Measurements from ENCODE around the gene ARCN1.
"Not testable (repeated sequence)": the region's sequence is repeated elsewhere in the genome, so short reads cannot be mapped to it uniquely, and the experiment has no call there.

Gene ARCN1

GRCh38 chr11:118605116-118605867 is 33.1 kb downstream of the ARCN1 start:
- no peak for DNase-seq (ENCODE audit: low read depth in 3 of 3, low spot score in 1 of 3)

GRCh38 chr11:118606157-118606843 is 34.1 kb downstream of the ARCN1 start:
- no peak for DNase-seq (ENCODE audit: low read depth in 3 of 3, low spot score in 1 of 3)

- no peak for DNase-seq (ENCODE audit: low read depth in 3 of 3, low spot score in 1 of 3)
These were observed 34.6 kb downstream of the ARCN1 start for GRCh38 chr11:118606844-118607228.

- peak in 1 of 3 donors; percentile 27 for DNase-seq (ENCODE audit: low read depth in 3 of 3, low spot score in 1 of 3)
These were observed 35.5 kb downstream of the ARCN1 start, which contains the start of gene PHLDB1 for GRCh38 chr11:118607401-118608359. PHLDB1 (plus strand) TSS chr11:118607615; CDS start chr11:118613837, 6,222 bp downstream.

GRCh38 chr11:118608360-118609227 is 36.4 kb downstream of the ARCN1 start:
- peak; percentile 63 to 85 (median 74) for DNase-seq (ENCODE audit: low read depth in 3 of 3, low spot score in 1 of 3)

GRCh38 chr11:118609380-118610224 is 37.4 kb downstream of the ARCN1 start:
- DNase-seq (ENCODE audit: low read depth in 3 of 3, low spot score in 1 of 3): peak in 1 of 3 donors; percentile 19

- peak in 1 of 3 donors; percentile 11 for DNase-seq (ENCODE audit: low read depth in 3 of 3, low spot score in 1 of 3)
These were observed 38.1 kb downstream of the ARCN1 start for GRCh38 chr11:118610225-118610772.

- DNase-seq (ENCODE audit: low read depth in 3 of 3, low spot score in 1 of 3): peak; percentile 68 to 85 (median 72)
These were observed 38.7 kb downstream of the ARCN1 start for GRCh38 chr11:118610773-118611432.

GRCh38 chr11:118611433-118611795 is 39.2 kb downstream of the ARCN1 start:
- not testable (repeated sequence) for DNase-seq (ENCODE audit: low read depth in 3 of 3, low spot score in 1 of 3)

GRCh38 chr11:118612378-118612777 is 40.2 kb downstream of the ARCN1 start:
- no peak for DNase-seq (ENCODE audit: low read depth in 3 of 3, low spot score in 1 of 3)

- no peak for DNase-seq (ENCODE audit: low read depth in 3 of 3, low spot score in 1 of 3)
These were observed 42.3 kb downstream of the ARCN1 start for GRCh38 chr11:118614511-118614910.

- DNase-seq (ENCODE audit: low read depth in 3 of 3, low spot score in 1 of 3): no peak
These were observed 43.2 kb downstream of the ARCN1 start for GRCh38 chr11:118615282-118615975.

GRCh38 chr11:118615976-118616371 is 43.8 kb downstream of the ARCN1 start:
- DNase-seq (ENCODE audit: low read depth in 3 of 3, low spot score in 1 of 3): no peak

- no peak for DNase-seq (ENCODE audit: low read depth in 3 of 3, low spot score in 1 of 3)
These were observed 46.1 kb downstream of the ARCN1 start for GRCh38 chr11:118618115-118618990.

- no peak for DNase-seq (ENCODE audit: low read depth in 3 of 3, low spot score in 1 of 3)
These were observed 46.8 kb downstream of the ARCN1 start for GRCh38 chr11:118618991-118619375.

GRCh38 chr11:118619444-118620197 is 47.4 kb downstream of the ARCN1 start:
- DNase-seq (ENCODE audit: low read depth in 3 of 3, low spot score in 1 of 3): no peak
